HG03108 (cell line): ENCODE data around the gene PPP6C.
"Not testable (repeated sequence)": the region's sequence is repeated elsewhere in the genome, so short reads cannot be mapped to it uniquely, and the experiment has no call there.

Source experiments
- ATAC-seq: cut with Tn5 transposase; IDR thresholded peaks from one replicate; pipeline ENCODE4 v1.9.1; 2021; ENCODE audit warnings: moderate library complexity; ENCODE audit not compliant: unreplicated experiment

Gene PPP6C

GRCh38 chr9:125189361-125190289 is at the start of gene PPP6C:
TSS of gene PPP6C (minus strand) at chr9:125189803. CDS start at chr9:125189718, 85 bp downstream.
- ATAC-seq, result peak; percentile 98

- no peak for ATAC-seq
Measured at GRCh38 chr9:125238915-125239446, 49.4 kb upstream of the PPP6C start.

- no peak for ATAC-seq
Measured at GRCh38 chr9:125238127-125238914, 48.7 kb upstream of the PPP6C start.

DNA sequence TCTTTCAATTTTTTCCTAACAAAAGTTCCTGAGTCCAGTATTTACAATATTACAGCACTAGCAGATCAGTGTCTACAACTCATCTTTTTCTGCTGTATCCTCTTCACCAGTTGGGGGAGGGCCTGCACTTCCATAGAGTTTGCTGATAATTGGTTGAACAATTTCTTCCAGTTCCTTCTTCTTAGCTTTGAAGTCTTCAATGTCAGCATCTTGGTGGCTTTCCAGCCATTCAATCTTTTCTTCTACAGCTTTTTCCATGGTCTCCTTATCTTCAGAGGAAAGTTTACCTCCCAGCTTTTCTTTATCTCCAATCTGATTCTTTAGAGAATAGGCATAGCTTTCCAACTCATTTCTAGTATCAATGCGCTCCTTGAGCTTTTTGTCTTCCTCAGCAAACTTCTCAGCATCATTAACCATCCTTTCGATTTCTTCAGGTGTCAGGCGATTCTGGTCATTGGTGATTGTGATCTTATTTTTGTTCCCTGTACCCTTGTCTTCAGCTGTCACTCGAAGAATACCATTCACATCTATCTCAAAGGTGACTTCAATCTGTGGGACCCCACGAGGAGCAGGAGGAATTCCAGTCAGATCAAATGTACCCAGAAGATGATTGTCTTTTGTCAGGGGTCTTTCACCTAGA is 47.0 kb upstream of the PPP6C start:
- not testable (repeated sequence) for ATAC-seq

GRCh38 chr9:125235804-125236519 is 46.4 kb upstream of the PPP6C start:
- ATAC-seq, result no peak

GRCh38 chr9:125234099-125234498 is 44.5 kb upstream of the PPP6C start:
- not testable (repeated sequence) for ATAC-seq

DNA sequence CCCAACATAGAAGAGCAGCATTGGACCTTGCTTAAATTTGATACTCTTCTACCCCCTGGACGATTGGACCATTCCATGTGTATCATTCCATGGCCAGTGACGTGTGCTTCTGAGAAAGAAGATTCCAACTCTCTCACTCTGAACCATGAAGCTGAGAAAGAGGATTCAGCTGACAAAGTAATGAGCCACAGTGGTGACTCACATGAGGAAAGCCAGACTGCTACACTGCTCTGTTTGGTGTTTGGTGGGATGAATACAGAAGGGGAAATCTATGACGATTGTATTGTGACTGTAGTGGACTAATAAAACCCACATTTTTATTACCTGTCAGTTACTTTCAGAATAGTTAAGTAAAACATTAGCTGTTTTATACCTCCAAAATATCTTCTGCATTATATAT is 44.1 kb upstream of the PPP6C start:
- ATAC-seq, result no peak

GRCh38 chr9:125227761-125228160 is 38.2 kb upstream of the PPP6C start:
- no peak for ATAC-seq

DNA sequence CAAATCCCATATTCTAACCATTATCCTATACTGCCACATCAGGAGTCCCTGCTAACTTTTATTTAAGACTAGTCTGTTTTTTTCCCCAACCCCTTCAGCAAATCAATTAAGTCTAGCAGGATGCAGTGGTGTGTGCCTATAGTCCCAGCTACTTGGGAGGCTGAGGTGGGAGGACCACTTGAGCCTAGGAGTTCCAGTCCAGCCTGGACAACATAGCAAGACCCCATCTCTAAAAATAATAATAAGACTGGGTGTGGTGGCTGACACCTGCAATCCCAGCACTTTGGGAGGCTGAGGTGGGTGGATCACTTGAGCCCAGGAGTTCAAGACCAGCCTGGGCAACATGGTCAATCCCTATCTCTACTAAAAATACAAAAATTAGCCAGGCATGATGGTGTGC is 35.3 kb upstream of the PPP6C start:
- ATAC-seq, result not testable (repeated sequence)

- ATAC-seq, result no peak
Measured at GRCh38 chr9:125218621-125219020, 29.0 kb upstream of the PPP6C start.

GRCh38 chr9:125214186-125214585 is 24.6 kb upstream of the PPP6C start:
- no peak for ATAC-seq

- ATAC-seq, result no peak
Measured at GRCh38 chr9:125204477-125204876, 14.9 kb upstream of the PPP6C start.

GRCh38 chr9:125202846-125203618 is 13.4 kb upstream of the PPP6C start:
- ATAC-seq, result no peak

GRCh38 chr9:125200216-125201047 is 10.8 kb upstream of the PPP6C start, which contains the start of gene RABEPK:
TSS of gene RABEPK (plus strand) at chr9:125200542. CDS start at chr9:125203014, 2,472 bp downstream.
- peak; percentile 99 for ATAC-seq

- not testable (repeated sequence) for ATAC-seq
Measured at GRCh38 chr9:125195591-125195990, 6.0 kb upstream of the PPP6C start.

DNA sequence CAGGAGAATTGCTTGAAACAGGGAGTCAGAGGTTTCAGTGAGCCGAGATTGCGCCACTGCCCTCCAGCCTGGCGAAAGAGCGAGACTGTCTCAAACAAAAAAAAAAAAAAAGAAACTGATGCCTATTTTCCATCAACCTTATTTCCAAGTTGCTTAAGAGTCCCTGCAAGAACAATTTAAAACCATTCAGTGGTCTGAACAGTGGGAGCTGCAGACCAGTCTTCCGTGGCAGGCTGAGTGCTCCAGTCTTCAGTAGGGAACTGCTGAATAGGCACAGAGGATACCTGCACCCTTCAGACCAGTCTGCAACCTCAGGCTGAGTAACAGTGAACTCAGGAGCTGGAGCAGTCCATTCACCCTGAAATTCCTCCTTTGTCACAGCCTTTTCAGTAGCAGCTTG is 4.9 kb upstream of the PPP6C start:
- not testable (repeated sequence) for ATAC-seq

GRCh38 chr9:125190361-125190801 is 778 bp upstream of the PPP6C start:
- no peak for ATAC-seq

- no peak for ATAC-seq
Measured at GRCh38 chr9:125189011-125189360, 617 bp downstream of the PPP6C start.

DNA sequence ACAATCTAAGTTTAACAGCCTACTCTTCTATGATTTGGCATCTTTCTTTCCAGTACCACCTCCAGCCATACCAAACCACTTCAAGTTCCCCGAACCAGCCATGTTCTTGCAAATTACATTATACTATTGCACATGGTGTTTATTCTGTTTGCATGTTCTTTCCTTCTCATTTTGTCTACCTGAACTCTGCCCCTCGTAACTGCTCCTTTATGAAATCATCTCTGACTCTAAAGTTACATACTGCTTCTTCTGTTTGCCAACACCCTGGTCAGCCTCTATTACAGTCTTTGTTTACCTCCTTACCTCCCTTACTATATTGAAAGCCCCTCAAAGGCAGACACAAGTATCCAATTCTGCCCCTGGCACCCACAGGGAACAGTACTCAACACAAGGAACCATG is 6.0 kb downstream of the PPP6C start:
- no peak for ATAC-seq
